ENCODE measurements around the gene PDCD4. TPM values are rescaled to one million over a fixed set of nuclear protein-coding genes. Genes with fewer than 3 reads are reported as not detected.

The PDCD4 gene
- polyA plus RNA-seq, 4 donors: 226 to 277 (median 246) TPM

Other genes with a start within 250 kb of the PDCD4 start
- gene RBM20, start 227.6 kb upstream of the PDCD4 start, polyA plus RNA-seq (ENCODE audit: insufficient read length in 4 of 4): 1 to 10 TPM; 2.1 to 7.0 (median 5.1) TPM
- gene BBIP1, start 47.3 kb downstream of the PDCD4 start, polyA plus RNA-seq (ENCODE audit: insufficient read length in 4 of 4): 10 to 100 TPM; 40.3 to 61.7 (median 50.8) TPM
- gene SHOC2, start 47.7 kb downstream of the PDCD4 start, polyA plus RNA-seq (ENCODE audit: insufficient read length in 4 of 4): 10 to 100 TPM; 35.9 to 47.4 (median 38.9) TPM
- 1 to 10 TPM in 3 of 4 donors, under 1 TPM in 1; 0.45 to 3.6 (median 2.9) TPM for gene ADRA2A, start 205.1 kb downstream of the PDCD4 start, polyA plus RNA-seq (ENCODE audit: insufficient read length in 4 of 4)

Measured in left renal pelvis (tissue), 4 donors.